Upper lobe of left lung (tissue), 4 donors: ENCODE measurements around the gene SLAMF9.

Experiments used
- CTCF ChIP-seq, 6 experiments: fragments of 450-650 bp in 4 of 6; fragments of 200-600 bp in 2 of 6; sonication (generic) in 2 of 6; IDR thresholded peaks; one replicate each; pipeline ENCODE4 v1.5.1; 2016 to 2019; ENCODE audit warnings: antibody characterized with exemption in 6 of 6
- POLR2A ChIP-seq, 4 donors: fragments of 450-650 bp; IDR thresholded peaks; one replicate each; pipeline ENCODE4 v1.5.1; 2016 to 2017; ENCODE audit warnings: antibody characterized with exemption in 4 of 4, mild to moderate bottlenecking in 2 of 4
- POLR2AphosphoS5 ChIP-seq, 2 donors: sonication (generic); formaldehyde crosslinking; IDR thresholded peaks; one replicate each; pipeline ENCODE4 v1.5.1; 2017; ENCODE audit warnings: antibody characterized with exemption in 2 of 2

GRCh38 chr1:159994896-159995295 lies 40.9 kb upstream of the SLAMF9 start:
- no peak for TF ChIP-seq POLR2AphosphoS5 (IDR thresholded peaks at IDR 0.05)
- TF ChIP-seq CTCF (IDR thresholded peaks at IDR 0.05): no peak
- TF ChIP-seq POLR2A (IDR thresholded peaks at IDR 0.05): no peak
